Bronchial epithelial cell (primary cell): Measurements from ENCODE around the gene ARPC2. TPM values are rescaled to one million over a fixed set of nuclear protein-coding genes. Genes with fewer than 3 reads are reported as not detected.
A peak's percentile ranks its signal among the peaks of the same experiment; 100 is the strongest.

Experiments used
- DNase-seq: peaks from one replicate; pipeline ENCODE4 v3.0.0-alpha.2; 2010; ENCODE audit warnings: low read depth
- FAIRE-seq: peaks from 2 replicates; lab custom pipeline; 2011; peaks lifted over from hg19 to GRCh38; lab: Jason Lieb, UNC
- H3K27me3 ChIP-seq: 2 replicates; pipeline ENCODE4 v1.5.1; 2011; ENCODE audit warnings: low read length; ENCODE audit not compliant: control insufficient read depth, insufficient read depth
- H3K36me3 ChIP-seq: 2 replicates; pipeline ENCODE4 v1.5.1; 2011; ENCODE audit warnings: low read length; ENCODE audit not compliant: control insufficient read depth, insufficient read depth
- H3K4me3 ChIP-seq: 2 replicates; pipeline ENCODE4 v1.5.1; 2011; ENCODE audit warnings: mild to moderate bottlenecking, low read depth, low read length, control low read depth
- total RNA-seq: library from RNA; depleted of rRNA; stranded (reverse); fragments of >200 nt; gene quantifications from 2 replicates; pipeline ENCODE4 v1.2.1, GENCODE V29; 2014
- TF ChIP-seq, protein P1 (sequence below): IDR thresholded peaks from 2 replicates; pipeline ENCODE4 v1.5.1; 2011; ENCODE audit warnings: mild to moderate bottlenecking, moderate library complexity, low read length, control low read depth, inconsistent platforms; ENCODE audit not compliant: insufficient read depth, severe bottlenecking

The ARPC2 gene
- total RNA-seq, 1 donor from 2014 or later = 504 TPM

DNA sequence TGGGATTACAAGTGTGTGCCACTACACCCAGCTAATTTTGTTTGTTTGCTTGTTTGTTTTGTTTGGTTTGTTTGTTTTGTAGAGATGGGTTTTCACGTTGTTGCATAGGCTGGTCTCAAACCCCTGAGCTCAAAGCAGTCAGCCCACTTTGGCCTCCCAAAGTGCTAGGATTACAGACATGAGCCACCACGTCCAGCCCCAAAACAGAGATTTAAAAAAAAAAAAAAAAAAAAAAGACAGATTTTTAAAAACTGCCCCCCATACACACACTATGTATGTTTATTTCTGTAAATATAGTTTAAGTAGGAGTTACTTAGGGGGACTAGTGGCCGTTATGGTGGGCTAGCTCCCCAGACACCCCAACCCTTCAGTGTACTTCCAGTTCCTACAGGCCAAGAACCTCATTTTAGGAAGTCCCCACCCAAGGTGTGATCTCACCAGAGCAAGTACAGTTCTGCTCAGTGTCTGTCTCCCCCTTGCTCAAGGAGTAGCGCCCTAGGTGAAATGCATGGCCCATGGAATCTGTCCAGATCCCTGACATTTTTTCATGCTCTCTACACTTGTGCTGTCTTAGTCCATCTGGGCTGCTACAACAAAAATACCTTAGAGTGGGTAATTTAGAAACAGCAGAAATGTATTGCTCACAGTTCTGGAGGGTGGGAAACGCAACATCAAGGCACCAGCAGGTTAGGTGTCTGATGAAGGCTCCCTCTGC, 76.9 kb downstream of the ARPC2 start:
- no peaks in the 10 kb centered on the region for H3K27me3 ChIP-seq
- no peak overlapping the region for H3K4me3 ChIP-seq
- H3K36me3 ChIP-seq = no peaks in the 10 kb centered on the region
- TF ChIP-seq, protein P1, sequence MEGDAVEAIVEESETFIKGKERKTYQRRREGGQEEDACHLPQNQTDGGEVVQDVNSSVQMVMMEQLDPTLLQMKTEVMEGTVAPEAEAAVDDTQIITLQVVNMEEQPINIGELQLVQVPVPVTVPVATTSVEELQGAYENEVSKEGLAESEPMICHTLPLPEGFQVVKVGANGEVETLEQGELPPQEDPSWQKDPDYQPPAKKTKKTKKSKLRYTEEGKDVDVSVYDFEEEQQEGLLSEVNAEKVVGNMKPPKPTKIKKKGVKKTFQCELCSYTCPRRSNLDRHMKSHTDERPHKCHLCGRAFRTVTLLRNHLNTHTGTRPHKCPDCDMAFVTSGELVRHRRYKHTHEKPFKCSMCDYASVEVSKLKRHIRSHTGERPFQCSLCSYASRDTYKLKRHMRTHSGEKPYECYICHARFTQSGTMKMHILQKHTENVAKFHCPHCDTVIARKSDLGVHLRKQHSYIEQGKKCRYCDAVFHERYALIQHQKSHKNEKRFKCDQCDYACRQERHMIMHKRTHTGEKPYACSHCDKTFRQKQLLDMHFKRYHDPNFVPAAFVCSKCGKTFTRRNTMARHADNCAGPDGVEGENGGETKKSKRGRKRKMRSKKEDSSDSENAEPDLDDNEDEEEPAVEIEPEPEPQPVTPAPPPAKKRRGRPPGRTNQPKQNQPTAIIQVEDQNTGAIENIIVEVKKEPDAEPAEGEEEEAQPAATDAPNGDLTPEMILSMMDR = no peak
- FAIRE-seq = no peak
- no peak for DNase-seq

DNA sequence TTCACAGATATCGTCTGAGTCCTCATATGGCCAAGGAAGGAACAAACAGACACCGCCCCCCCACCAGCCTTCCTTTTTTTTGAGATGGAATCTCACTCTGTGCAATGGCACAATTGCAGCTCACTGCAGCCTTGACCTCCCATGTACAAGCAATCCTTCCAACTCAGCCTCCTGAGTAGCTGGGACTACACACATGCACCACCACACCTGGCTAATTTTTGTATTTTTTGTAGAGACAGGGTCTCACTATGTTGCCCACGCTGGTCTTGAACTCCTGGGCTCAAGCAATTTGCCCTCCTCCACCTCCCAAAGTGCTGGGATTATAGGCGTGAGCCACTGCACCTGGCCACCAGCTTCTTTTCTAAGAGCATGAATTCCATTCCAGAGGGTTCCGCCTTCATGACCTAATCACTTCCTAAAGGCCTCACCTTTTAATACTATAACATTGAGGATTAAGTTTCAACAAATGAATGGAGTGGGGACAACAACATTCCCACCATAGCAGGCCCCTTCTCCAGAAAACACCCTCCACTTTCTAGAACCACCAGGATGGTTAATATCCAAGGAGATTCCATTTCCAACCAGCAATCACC, 77.5 kb downstream of the ARPC2 start:
- FAIRE-seq (no peak), DNase-seq (peak; percentile 79)
- no peaks in the 10 kb centered on the region for H3K36me3 ChIP-seq
- TF ChIP-seq, protein P1 = no peak
- no peaks in the 10 kb centered on the region for H3K27me3 ChIP-seq
- no peak overlapping the region for H3K4me3 ChIP-seq

DNA sequence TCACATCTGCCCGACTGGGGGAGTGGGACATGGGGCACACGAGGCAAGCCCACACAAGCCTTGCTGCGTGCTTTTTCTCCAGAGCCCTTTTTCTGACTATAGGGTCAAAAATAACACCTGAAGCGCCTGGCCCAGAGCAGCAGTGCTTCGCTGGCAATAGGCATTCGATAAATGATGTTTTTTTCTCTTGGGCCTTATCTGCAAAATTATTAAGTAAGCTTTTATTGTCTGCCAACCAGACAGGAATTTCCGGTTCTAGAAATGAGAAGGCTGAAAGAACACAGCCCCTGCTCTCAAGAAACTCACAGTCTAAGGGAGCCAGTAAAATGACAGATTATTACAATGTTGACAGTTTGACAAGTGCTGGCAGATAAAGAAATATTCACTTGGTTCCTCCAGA, 78.0 kb downstream of the ARPC2 start:
- TF ChIP-seq, protein P1 = no peak
- H3K4me3 ChIP-seq = no peak overlapping the region
- DNase-seq (peak; percentile 89), FAIRE-seq (no peak)
- no peaks in the 10 kb centered on the region for H3K36me3 ChIP-seq
- H3K27me3 ChIP-seq = no peaks in the 10 kb centered on the region

DNA sequence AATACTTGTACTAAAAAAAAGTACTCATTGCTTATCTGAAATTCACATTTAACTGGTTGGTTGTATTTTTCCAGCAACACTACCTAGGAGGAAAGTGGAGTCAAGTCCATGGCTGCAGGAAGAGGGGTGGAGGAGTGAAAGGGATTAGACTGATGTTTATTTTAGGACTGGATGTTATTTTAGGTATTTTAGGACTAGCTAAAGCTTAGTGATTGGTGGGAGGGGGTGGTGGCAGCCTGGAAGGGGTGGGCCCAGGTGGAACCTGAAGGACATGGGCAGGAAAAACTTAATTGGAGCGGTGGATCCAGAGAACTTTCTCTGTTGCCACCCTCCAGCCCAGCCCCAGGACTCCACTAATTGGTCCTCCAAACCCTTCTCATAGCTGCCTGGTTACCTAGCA, 79.2 kb downstream of the ARPC2 start:
- no peak for DNase-seq
- TF ChIP-seq, protein P1 = no peak
- Histone ChIP-seq H3K27me3 (no peaks in the 10 kb centered on the region), H3K4me3 (no peak overlapping the region), H3K36me3 (no peaks in the 10 kb centered on the region)
- no peak for FAIRE-seq

DNA sequence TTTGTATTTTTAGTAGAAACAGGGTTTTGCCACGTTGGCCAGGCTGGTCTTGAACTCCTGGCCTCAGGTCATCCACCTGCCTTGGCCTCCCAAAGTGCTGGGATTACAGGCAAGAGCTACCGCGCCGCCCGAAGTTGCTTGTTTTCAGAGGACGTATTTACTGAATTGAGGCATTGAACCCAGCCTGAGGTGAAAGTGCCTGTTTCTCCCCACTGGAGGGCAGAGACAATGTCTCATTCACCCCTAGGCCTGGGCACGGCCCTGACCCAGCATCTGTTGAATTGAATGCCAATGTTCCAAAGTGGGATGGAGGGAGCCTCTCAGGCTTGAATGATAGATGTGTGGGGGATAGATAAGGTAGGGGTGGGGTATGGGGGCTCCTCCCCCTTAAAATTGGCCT, 79.9 kb downstream of the ARPC2 start:
- no peaks in the 10 kb centered on the region for H3K36me3 ChIP-seq
- no peaks in the 10 kb centered on the region for H3K27me3 ChIP-seq
- TF ChIP-seq, protein P1 = no peak
- no peak overlapping the region for H3K4me3 ChIP-seq
- no peak for DNase-seq
- no peak for FAIRE-seq
